ENCODE measurements around the gene ST6GALNAC3.

Gene ST6GALNAC3

DNA sequence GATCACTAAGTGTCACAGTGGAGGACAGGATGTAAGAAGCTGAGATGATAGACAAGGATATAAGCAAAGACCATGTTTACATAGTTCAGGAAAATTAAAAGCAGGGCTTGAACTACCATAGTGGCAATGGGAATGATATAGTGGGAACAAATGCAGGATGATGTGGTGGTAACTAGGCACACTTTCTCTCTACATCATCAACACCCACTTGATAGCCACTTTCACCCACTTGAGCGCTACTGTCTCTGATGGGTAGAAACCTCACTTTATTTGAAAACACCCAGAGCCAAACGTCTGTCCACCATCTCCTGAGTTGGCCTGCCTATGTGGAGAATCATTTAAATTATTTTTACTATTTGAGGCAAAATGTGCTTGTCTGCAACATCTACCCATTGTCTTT is 487.7 kb downstream of the ST6GALNAC3 start:
- Histone ChIP-seq H3K4me3 (ENCODE audit: low read length) (no peak overlapping the region), H3K4me1 (ENCODE audit: control insufficient read depth, low read length) (no peaks in the 10 kb centered on the region), H3K27ac (ENCODE audit: low read depth, low read length) (no peak overlapping the region), H3K79me2 (ENCODE audit: control insufficient read depth, low read length) (no peaks in the 10 kb centered on the region), H3K4me2 (ENCODE audit: low read length) (no peak overlapping the region), H3F3A (ENCODE audit: control insufficient read depth, insufficient read depth) (no peaks in the 10 kb centered on the region), H4K20me1 (ENCODE audit: control insufficient read depth, insufficient read depth, low read depth, low read length) (no peaks in the 10 kb centered on the region), H3K9me3 (ENCODE audit: control insufficient read depth, insufficient read depth, low read length) (no peaks in the 10 kb centered on the region), H3K36me3 (ENCODE audit: control insufficient read depth, low read length) (no peaks in the 10 kb centered on the region), H3K27me3 (ENCODE audit: control insufficient read depth, low read length) (no peaks in the 10 kb centered on the region), H3K9me2 (replicated peaks; ENCODE audit: control insufficient read depth, low read length) (no peaks in the 10 kb centered on the region)
- no peak for TF ChIP-seq CTCF (IDR thresholded peaks at IDR 0.05; ENCODE audit: low read depth, low read length, poor library complexity, severe bottlenecking)
- no peak for TF ChIP-seq EZH2phosphoT487 (IDR thresholded peaks at IDR 0.05; ENCODE audit: borderline replicate concordance, low read length)

DNA sequence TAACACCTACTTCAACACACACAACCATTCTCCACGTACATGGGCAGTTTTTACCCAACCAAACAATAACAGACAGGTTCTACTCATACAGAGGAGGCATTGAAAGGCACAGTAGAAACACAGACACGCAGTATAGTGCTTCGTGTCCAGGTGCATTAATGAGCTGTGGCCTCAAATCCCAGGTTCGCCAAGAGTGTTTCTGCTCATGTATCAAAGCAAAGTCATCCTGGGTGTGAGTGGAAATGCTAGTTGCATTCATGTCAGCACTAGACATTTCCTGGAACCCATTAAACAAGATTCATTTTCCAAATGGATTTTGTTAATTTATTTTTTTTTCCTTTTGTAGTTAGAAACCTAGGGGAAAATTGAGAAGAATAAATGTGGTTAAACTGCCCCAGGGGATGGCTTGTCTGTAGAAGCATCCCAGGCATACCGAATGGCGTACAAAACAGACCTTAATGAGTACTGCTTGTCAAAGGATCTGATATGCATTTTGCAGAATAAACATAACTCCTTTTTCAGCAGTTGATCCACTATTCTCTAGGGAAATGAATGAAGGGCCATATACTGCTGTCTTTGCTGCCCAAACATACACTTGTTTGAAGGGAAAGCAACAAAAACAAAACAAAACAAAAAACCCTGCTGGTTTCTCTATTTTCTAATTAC is 494.2 kb downstream of the ST6GALNAC3 start:
- no peak overlapping the region for H3K27ac ChIP-seq (ENCODE audit: low read depth, low read length)

DNA sequence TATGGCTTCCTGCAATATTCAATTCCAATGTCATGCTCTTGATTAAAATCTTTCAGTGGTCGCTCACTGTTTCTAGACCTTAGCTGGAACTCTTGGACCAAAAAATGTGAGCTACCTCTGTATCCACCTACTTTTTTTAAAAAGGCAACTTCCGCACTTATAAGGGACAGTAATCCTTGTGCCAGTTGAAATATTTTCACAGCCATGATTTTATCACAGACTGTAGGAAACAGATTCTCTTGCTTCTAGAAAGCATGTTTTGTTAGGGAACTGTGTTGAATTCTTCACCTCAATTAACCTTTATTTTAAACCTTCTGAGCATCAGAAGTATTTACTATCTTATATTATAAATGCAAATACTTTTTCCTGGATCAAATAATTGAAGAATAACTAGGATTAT is 496.7 kb downstream of the ST6GALNAC3 start:
- TF ChIP-seq CTCF (IDR thresholded peaks at IDR 0.05; ENCODE audit: low read depth, low read length, poor library complexity, severe bottlenecking): no peak
- Histone ChIP-seq H3K27me3 (ENCODE audit: control insufficient read depth, low read length) (no peaks in the 10 kb centered on the region), H4K20me1 (ENCODE audit: control insufficient read depth, insufficient read depth, low read depth, low read length) (no peaks in the 10 kb centered on the region), H3K36me3 (ENCODE audit: control insufficient read depth, low read length) (no peaks in the 10 kb centered on the region), H3K27ac (ENCODE audit: low read depth, low read length) (no peak overlapping the region), H3K4me3 (ENCODE audit: low read length) (no peak overlapping the region), H3K9me2 (replicated peaks; ENCODE audit: control insufficient read depth, low read length) (no peaks in the 10 kb centered on the region), H3F3A (ENCODE audit: control insufficient read depth, insufficient read depth) (no peaks in the 10 kb centered on the region), H3K79me2 (ENCODE audit: control insufficient read depth, low read length) (no peaks in the 10 kb centered on the region), H3K4me1 (ENCODE audit: control insufficient read depth, low read length) (no peaks in the 10 kb centered on the region), H3K4me2 (ENCODE audit: low read length) (no peak overlapping the region), H3K9me3 (ENCODE audit: control insufficient read depth, insufficient read depth, low read length) (no peaks in the 10 kb centered on the region)

More for the DNA sequence above, 494.2 kb downstream of the ST6GALNAC3 start:
- Histone ChIP-seq H3K4me1 (ENCODE audit: control insufficient read depth, low read length) (no peaks in the 10 kb centered on the region), H3K4me3 (ENCODE audit: low read length) (no peak overlapping the region), H3K9me2 (replicated peaks; ENCODE audit: control insufficient read depth, low read length) (no peaks in the 10 kb centered on the region), H3K27me3 (ENCODE audit: control insufficient read depth, low read length) (no peaks in the 10 kb centered on the region), H3K79me2 (ENCODE audit: control insufficient read depth, low read length) (no peaks in the 10 kb centered on the region), H3K36me3 (ENCODE audit: control insufficient read depth, low read length) (no peaks in the 10 kb centered on the region), H3F3A (ENCODE audit: control insufficient read depth, insufficient read depth) (no peaks in the 10 kb centered on the region), H3K4me2 (ENCODE audit: low read length) (no peak overlapping the region), H3K9me3 (ENCODE audit: control insufficient read depth, insufficient read depth, low read length) (no peaks in the 10 kb centered on the region), H4K20me1 (ENCODE audit: control insufficient read depth, insufficient read depth, low read depth, low read length) (no peaks in the 10 kb centered on the region)
- TF ChIP-seq EZH2phosphoT487 (IDR thresholded peaks at IDR 0.05; ENCODE audit: borderline replicate concordance, low read length) (no peak), CTCF (IDR thresholded peaks at IDR 0.05; ENCODE audit: low read depth, low read length, poor library complexity, severe bottlenecking) (no peak)
